Endothelial cell of umbilical vein (primary cell): Measurements from ENCODE around the gene EIF3D.

Experiments
- GATA2 ChIP-seq: IDR thresholded peaks from 2 replicates; pipeline ENCODE4 v1.7.0; 2011; ENCODE audit warnings: low read depth, mild to moderate bottlenecking, moderate library complexity, mixed read lengths, low read length; ENCODE audit not compliant: insufficient read length, insufficient read depth
- JUN ChIP-seq: IDR thresholded peaks from 2 replicates; pipeline ENCODE4 v1.6.1; 2011; ENCODE audit warnings: borderline replicate concordance, low read depth; ENCODE audit not compliant: insufficient read length, insufficient read depth
- POLR2AphosphoS5 ChIP-seq: IDR thresholded peaks from 2 replicates; pipeline ENCODE4 v1.6.1; 2012; ENCODE audit warnings: low read depth, mild to moderate bottlenecking, control low read depth, low read length, moderate library complexity; ENCODE audit not compliant: insufficient read depth

DNA sequence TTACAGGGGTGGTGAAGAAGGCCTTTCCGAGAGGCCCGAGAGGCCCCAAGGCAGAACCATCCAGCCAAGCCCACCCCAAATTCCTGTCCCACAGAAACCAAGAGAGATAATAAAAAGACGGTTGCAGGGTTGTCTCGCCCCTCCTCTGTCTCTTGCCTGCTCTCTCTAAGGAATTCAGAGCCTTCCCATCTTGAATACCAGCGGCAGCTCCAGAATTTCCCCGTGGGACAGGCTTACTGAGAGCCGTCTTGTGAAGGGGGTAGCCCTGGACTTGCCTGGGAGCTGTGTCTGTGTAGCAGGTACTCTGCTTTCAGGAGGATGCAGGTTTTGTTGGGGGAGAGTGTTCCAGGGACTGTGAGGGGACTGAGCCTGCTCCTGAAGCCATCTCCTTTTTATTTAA is 9.6 kb upstream of the EIF3D start:
- TF ChIP-seq JUN (no peak), GATA2 (no peak), POLR2AphosphoS5 (no peak)
